HepG2 (cell line): ENCODE results near the gene ZFP37. TPM values are rescaled to one million over a fixed set of nuclear protein-coding genes. Genes with fewer than 3 reads are reported as not detected.
A peak's percentile ranks its signal among the peaks of the same experiment; 100 is the strongest.

ENCODE experiments used
- ADNP ChIP-seq: sonication (generic); formaldehyde crosslinking; IDR thresholded peaks from 2 replicates; pipeline ENCODE4 v1.4.0; 2020; ENCODE audit warnings: missing genetic modification reagents
- CENPX ChIP-seq: sonication (generic); formaldehyde crosslinking; IDR thresholded peaks from 2 replicates; pipeline ENCODE4 v1.9.0; 2021; ENCODE audit warnings: mild to moderate bottlenecking, missing genetic modification reagents, moderate library complexity
- GPBP1L1 ChIP-seq: sonication (generic); formaldehyde crosslinking; IDR thresholded peaks from 2 replicates; pipeline ENCODE4 v1.5.0; 2020; ENCODE audit warnings: mild to moderate bottlenecking, missing genetic modification reagents
- HIVEP1 ChIP-seq: sonication (generic); formaldehyde crosslinking; IDR thresholded peaks from 2 replicates; pipeline ENCODE4 v1.4.0; 2020; ENCODE audit warnings: mild to moderate bottlenecking, missing genetic modification reagents
- MATR3 ChIP-seq: sonication (generic); formaldehyde crosslinking; IDR thresholded peaks from 2 replicates; pipeline ENCODE4 v1.4.0; 2020; ENCODE audit warnings: missing genetic modification reagents
- RCOR2 ChIP-seq: IDR thresholded peaks from 2 replicates; pipeline ENCODE4 v1.6.1; 2016; ENCODE audit warnings: missing biosample characterization, missing genetic modification reagents
- RFX3 ChIP-seq: IDR thresholded peaks from 2 replicates; pipeline ENCODE4 v1.6.1; 2016; ENCODE audit warnings: missing biosample characterization, missing genetic modification reagents
- SRSF4 ChIP-seq: fragments of 200-400 bp; formaldehyde crosslinking; IDR thresholded peaks from one replicate; pipeline ENCODE4 v1.6.1; 2018; ENCODE audit warnings: mild to moderate bottlenecking, low read depth, low read length, moderate library complexity; ENCODE audit not compliant: poor library complexity, severe bottlenecking
- TGIF2 ChIP-seq: IDR thresholded peaks from 2 replicates; pipeline ENCODE4 v1.6.1; 2016; ENCODE audit warnings: control low read depth, missing compliant biosample characterization
- THYN1 ChIP-seq: sonication (generic); formaldehyde crosslinking; IDR thresholded peaks from 2 replicates; pipeline ENCODE4 v1.8.1; 2023; ENCODE audit warnings: low read depth, mild to moderate bottlenecking, moderate library complexity, missing genetic modification reagents, borderline replicate concordance
- ZBTB3 ChIP-seq: sonication (generic); formaldehyde crosslinking; IDR thresholded peaks from 2 replicates; pipeline ENCODE4 v1.4.0; 2020; ENCODE audit warnings: low read depth, mild to moderate bottlenecking, moderate library complexity, missing genetic modification reagents, borderline replicate concordance
- ZBTB49 ChIP-seq: sonication (generic); formaldehyde crosslinking; IDR thresholded peaks from 2 replicates; pipeline ENCODE4 v1.4.0; 2020; ENCODE audit warnings: missing genetic modification reagents, borderline replicate concordance
- ZMYM4 ChIP-seq: sonication (generic); formaldehyde crosslinking; IDR thresholded peaks from 2 replicates; pipeline ENCODE4 v1.8.1; 2023; ENCODE audit warnings: mild to moderate bottlenecking, missing genetic modification reagents
- ZNF337 ChIP-seq: sonication (generic); formaldehyde crosslinking; IDR thresholded peaks from 2 replicates; pipeline ENCODE4 v1.5.1; 2020; ENCODE audit warnings: missing genetic modification reagents, low read depth, mild to moderate bottlenecking, borderline replicate concordance
- ZNF468 ChIP-seq: sonication (generic); formaldehyde crosslinking; IDR thresholded peaks from 2 replicates; pipeline ENCODE4 v1.8.0; 2022; ENCODE audit warnings: mild to moderate bottlenecking, moderate library complexity, missing genetic modification reagents
- ZNF567 ChIP-seq: sonication (generic); formaldehyde crosslinking; IDR thresholded peaks from 2 replicates; pipeline ENCODE4 v1.8.1; 2023; ENCODE audit warnings: mild to moderate bottlenecking, missing genetic modification reagents, borderline replicate concordance
- ZNF598 ChIP-seq: sonication (generic); formaldehyde crosslinking; IDR thresholded peaks from 2 replicates; pipeline ENCODE4 v1.5.1; 2020; ENCODE audit warnings: mild to moderate bottlenecking, missing genetic modification reagents, borderline replicate concordance
- ZNF747 ChIP-seq: sonication (generic); formaldehyde crosslinking; IDR thresholded peaks from 2 replicates; pipeline ENCODE4 v1.8.1; 2023; ENCODE audit warnings: missing genetic modification reagents, mild to moderate bottlenecking, borderline replicate concordance
- ZNF749 ChIP-seq: sonication (generic); formaldehyde crosslinking; IDR thresholded peaks from 2 replicates; pipeline ENCODE4 v1.8.0; 2022; ENCODE audit warnings: mild to moderate bottlenecking, missing genetic modification reagents, moderate library complexity, borderline replicate concordance
- polyA plus RNA-seq, 8 experiments: library from polyadenylated mRNA; depleted of rRNA in 3 of 8; stranded (reverse) in 7 of 8; unstranded in 1 of 8; fragments of >200 nt; fragmentation: Illumina TruSeq in 4 of 8; extraction: Trizol in 4 of 8; gene quantifications; 2 replicates each; pipeline versions ENCODE4 v1.2.1 to v1.2.3, GENCODE V29; 2011 to 2016; ENCODE audit warnings: low read depth in 4 of 8, missing spikeins in 1 of 8, mixed read lengths in 1 of 8; ENCODE audit not compliant: insufficient read depth in 1 of 8
- total RNA-seq, 5 experiments: library from RNA; depleted of rRNA; stranded (reverse); fragments of >200 nt; fragmentation: Illumina TruSeq; extraction: Trizol; gene quantifications; 2 replicates each; pipeline ENCODE4 v1.2.3, GENCODE V29; 2016; ENCODE audit warnings: low read depth in 1 of 5
- TF ChIP-seq, protein P1 (sequence below): sonication (generic); formaldehyde crosslinking; IDR thresholded peaks from 2 replicates; pipeline ENCODE4 v1.9.0; 2021; ENCODE audit warnings: missing genetic modification reagents, mild to moderate bottlenecking, borderline replicate concordance
- TF ChIP-seq, protein P2 (sequence below): sonication (generic); formaldehyde crosslinking; IDR thresholded peaks from 2 replicates; pipeline ENCODE4 v1.9.0; 2021; ENCODE audit warnings: missing genetic modification reagents, borderline replicate concordance

Gene ZFP37
- total and polyA plus RNA-seq, 2 of the 13 experiments (the other 11 are each of a cell fraction or from before 2014, with no cell fraction given), result 1.1 to 3.7 TPM

DNA sequence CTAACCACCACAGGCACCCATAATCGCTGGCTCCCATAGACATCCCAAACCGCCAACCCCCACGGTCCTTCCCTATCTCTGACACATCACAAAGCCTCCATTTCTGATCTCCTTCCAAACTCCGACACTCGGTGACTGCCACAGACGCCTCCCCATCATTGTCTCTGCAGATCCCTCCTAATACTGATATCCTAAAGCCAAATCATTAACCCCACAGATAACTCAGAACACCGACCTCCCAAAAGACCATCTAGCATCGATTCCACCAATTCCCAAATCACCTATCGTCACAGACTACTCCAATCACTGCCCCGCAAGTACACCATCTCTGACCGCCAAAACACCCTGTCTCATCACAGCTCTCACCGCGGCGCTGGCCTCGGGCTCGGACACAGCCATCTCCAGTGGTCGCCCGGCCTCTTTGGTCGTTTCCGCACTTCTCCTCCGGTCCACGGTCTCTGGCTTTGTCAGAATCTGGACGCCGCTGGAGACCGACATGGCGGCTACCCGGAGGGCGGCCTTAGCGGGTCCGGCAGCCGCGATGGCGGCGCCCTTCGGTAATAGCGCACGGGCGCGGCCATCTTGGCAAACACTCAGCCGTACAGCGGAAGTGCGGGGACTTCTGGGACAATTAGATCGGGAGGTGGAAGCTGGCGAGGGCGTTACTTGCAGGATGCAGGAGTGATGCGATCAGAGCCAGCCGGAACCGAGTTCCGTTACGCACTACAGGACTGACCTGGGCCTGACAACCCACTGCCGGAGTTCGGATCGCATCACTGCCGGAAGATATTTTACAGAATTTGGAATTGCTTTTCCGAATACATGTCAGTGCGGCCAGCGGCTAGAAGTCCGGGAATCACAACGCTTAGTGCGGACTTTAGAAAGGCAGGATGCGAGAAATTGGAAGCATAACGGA, at the start of gene ZFP37 (continued):
- TF ChIP-seq GPBP1L1 (CRISPR knock-in tag), result no peak
- peak; percentile 62; the same call in 1 of the 2 replicates for TF ChIP-seq ZNF567
- TF ChIP-seq ADNP (CRISPR knock-in tag), result no peak
- TF ChIP-seq, protein P1, sequence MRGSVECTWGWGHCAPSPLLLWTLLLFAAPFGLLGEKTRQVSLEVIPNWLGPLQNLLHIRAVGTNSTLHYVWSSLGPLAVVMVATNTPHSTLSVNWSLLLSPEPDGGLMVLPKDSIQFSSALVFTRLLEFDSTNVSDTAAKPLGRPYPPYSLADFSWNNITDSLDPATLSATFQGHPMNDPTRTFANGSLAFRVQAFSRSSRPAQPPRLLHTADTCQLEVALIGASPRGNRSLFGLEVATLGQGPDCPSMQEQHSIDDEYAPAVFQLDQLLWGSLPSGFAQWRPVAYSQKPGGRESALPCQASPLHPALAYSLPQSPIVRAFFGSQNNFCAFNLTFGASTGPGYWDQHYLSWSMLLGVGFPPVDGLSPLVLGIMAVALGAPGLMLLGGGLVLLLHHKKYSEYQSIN (CRISPR knock-in tag), result no peak
- peak; percentile 60; the same call in 1 of the 2 replicates for TF ChIP-seq ZNF747 (CRISPR knock-in tag)
- no peak for TF ChIP-seq MATR3
- 0 out of 2 replicates have a peak, but pooled peaks have one; percentile 42 for TF ChIP-seq HIVEP1
- no peak for TF ChIP-seq ZBTB49 (CRISPR knock-in tag)
- TF ChIP-seq, protein P2, sequence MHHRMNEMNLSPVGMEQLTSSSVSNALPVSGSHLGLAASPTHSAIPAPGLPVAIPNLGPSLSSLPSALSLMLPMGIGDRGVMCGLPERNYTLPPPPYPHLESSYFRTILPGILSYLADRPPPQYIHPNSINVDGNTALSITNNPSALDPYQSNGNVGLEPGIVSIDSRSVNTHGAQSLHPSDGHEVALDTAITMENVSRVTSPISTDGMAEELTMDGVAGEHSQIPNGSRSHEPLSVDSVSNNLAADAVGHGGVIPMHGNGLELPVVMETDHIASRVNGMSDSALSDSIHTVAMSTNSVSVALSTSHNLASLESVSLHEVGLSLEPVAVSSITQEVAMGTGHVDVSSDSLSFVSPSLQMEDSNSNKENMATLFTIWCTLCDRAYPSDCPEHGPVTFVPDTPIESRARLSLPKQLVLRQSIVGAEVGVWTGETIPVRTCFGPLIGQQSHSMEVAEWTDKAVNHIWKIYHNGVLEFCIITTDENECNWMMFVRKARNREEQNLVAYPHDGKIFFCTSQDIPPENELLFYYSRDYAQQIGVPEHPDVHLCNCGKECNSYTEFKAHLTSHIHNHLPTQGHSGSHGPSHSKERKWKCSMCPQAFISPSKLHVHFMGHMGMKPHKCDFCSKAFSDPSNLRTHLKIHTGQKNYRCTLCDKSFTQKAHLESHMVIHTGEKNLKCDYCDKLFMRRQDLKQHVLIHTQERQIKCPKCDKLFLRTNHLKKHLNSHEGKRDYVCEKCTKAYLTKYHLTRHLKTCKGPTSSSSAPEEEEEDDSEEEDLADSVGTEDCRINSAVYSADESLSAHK (CRISPR knock-in tag), result no peak
- TF ChIP-seq ZMYM4 (CRISPR knock-in tag), result peak; percentile 87; the same call in 1 of the 2 replicates
- TF ChIP-seq TGIF2 (CRISPR knock-in tag), result no peak
- no peak for TF ChIP-seq ZNF468
- TF ChIP-seq RFX3 (CRISPR knock-in tag), result no peak
- TF ChIP-seq ZNF749 (CRISPR knock-in tag), result no peak
- TF ChIP-seq THYN1 (CRISPR knock-in tag), result no peak
- TF ChIP-seq ZNF337, result peak; percentile 79; the same call in 1 of the 2 replicates
- TF ChIP-seq ZNF598 (CRISPR knock-in tag), result peak; percentile 52; the same call in 1 of the 2 replicates
- TF ChIP-seq CENPX (CRISPR knock-in tag), result no peak
- TF ChIP-seq RCOR2, result no peak
- no peak for TF ChIP-seq ZBTB3 (CRISPR knock-in tag)
- TF ChIP-seq SRSF4, result no peak
